Measurements from ENCODE around the gene DDX49.

GRCh38 chr19:18941628-18942354, 22.3 kb downstream of the DDX49 start:
- TF ChIP-seq CTCF (IDR thresholded peaks at IDR 0.05) (no peak), ZFX (IDR thresholded peaks at IDR 0.05; ENCODE audit: borderline replicate concordance) (no peak)
